ENCODE results near the gene CNOT1. TPM values are rescaled to one million over a fixed set of nuclear protein-coding genes. Genes with fewer than 3 reads are reported as not detected.
"Not testable (repeated sequence)": the region's sequence is repeated elsewhere in the genome, so short reads cannot be mapped to it uniquely, and the experiment has no call there.

Gene CNOT1
- total RNA-seq, 1 donor: 133 TPM

DNA sequence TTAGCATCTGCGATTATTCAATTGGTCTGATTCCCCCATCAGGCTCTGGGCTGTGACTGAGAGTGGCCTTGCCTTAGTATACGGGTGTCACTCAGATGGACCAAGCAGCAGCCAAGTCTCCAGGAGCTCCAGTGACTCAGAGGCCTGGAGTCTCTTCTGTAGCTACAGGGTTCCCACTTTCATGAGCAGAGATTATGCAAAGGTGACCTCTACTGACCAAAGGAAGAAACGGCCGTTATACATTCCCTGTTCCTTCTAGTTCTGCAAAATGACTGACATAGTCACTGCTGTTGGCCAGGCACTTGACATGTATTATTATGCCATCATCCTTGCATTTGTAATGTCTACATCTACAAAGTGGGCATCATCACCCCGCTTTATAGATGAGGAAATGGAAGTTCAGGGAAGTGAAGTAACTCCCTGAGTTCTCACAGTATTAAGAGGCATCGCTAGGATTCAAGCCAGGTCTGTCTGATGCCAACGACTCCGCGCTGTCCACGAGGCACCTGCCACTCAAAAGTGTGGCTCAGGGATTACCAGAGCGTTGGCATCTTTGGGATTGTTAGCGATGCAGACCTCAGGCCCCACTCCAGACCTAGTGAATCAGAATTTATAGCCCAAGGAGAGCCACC lies 31.7 kb upstream of the CNOT1 start:
- H3K4me3 ChIP-seq (ENCODE audit: low read depth, low read length): no peak overlapping the region
- TF ChIP-seq, protein P1, sequence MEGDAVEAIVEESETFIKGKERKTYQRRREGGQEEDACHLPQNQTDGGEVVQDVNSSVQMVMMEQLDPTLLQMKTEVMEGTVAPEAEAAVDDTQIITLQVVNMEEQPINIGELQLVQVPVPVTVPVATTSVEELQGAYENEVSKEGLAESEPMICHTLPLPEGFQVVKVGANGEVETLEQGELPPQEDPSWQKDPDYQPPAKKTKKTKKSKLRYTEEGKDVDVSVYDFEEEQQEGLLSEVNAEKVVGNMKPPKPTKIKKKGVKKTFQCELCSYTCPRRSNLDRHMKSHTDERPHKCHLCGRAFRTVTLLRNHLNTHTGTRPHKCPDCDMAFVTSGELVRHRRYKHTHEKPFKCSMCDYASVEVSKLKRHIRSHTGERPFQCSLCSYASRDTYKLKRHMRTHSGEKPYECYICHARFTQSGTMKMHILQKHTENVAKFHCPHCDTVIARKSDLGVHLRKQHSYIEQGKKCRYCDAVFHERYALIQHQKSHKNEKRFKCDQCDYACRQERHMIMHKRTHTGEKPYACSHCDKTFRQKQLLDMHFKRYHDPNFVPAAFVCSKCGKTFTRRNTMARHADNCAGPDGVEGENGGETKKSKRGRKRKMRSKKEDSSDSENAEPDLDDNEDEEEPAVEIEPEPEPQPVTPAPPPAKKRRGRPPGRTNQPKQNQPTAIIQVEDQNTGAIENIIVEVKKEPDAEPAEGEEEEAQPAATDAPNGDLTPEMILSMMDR (IDR thresholded peaks at IDR 0.05; ENCODE audit: insufficient read depth, low read depth, low read length): peak; percentile 74
- DNase-seq (ENCODE audit: low read depth): peak; percentile 86

DNA sequence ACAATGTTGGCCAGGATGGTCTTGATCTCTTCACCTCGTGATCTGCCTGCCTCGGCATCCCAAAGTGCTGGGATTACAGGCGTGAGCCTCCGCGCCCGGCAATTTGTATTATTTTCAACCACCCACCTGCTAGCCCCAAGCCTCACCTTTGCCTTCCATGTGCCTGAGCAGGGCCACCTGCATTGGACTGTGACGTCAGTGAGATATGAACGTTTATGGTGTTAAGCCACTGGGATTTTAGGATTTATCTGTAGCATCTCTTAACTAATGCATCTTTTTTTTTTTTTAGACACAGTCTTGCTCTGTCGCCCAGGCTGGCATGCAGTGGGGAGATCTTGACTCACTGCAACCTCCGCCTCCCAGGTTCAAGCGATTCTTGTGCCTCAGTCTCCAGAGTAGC lies 30.3 kb upstream of the CNOT1 start:
- DNase-seq (ENCODE audit: low read depth); H3K4me3 ChIP-seq (ENCODE audit: low read depth, low read length): not testable (repeated sequence)

DNA sequence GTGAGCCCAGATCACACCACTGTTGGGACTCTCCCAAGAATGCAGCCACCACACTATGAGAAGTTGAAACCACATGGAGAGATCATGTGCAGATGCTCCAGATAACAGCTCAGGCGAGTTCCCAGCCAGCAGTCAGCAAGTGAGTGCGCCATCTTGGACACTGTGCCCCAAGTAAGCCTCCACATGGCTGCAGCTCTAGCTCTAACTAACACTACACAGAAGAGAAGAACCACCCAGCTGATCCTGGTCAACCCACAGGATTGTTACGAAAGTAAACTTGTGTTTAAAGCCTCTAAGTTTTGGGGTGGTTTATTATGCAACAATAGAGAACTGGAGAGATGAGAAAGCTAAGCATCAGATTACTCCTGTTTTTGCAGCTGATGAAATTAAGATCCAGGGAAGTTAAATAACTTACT lies 29.2 kb upstream of the CNOT1 start:
- no peak overlapping the region for H3K4me3 ChIP-seq (ENCODE audit: low read depth, low read length)
- TF ChIP-seq, protein P1 (IDR thresholded peaks at IDR 0.05; ENCODE audit: insufficient read depth, low read depth, low read length): no peak
- DNase-seq (ENCODE audit: low read depth): peak; percentile 61

DNA sequence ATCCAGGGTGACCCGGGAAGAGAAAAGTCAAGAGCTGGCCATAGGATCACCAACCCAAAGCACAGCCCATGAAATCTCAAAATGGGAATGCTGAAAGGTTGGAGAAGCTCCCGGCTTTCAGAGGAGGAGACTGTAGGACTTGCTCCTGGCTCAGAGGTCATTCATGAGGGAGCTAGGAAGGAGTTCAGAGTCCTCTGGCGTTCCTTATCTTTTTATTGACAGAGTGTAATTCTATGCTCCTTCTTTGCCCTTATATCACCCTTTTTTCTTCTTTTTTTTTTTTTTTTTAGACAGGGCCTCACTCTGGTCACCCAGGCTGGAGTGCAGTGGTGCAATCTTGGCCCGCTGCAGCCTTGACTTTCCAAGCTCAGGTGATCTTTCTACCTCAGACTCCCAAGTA lies 27.3 kb upstream of the CNOT1 start:
- H3K4me3 ChIP-seq (ENCODE audit: low read depth, low read length): no peak overlapping the region
- DNase-seq (ENCODE audit: low read depth): no peak
- TF ChIP-seq, protein P1 (IDR thresholded peaks at IDR 0.05; ENCODE audit: insufficient read depth, low read depth, low read length): no peak

DNA sequence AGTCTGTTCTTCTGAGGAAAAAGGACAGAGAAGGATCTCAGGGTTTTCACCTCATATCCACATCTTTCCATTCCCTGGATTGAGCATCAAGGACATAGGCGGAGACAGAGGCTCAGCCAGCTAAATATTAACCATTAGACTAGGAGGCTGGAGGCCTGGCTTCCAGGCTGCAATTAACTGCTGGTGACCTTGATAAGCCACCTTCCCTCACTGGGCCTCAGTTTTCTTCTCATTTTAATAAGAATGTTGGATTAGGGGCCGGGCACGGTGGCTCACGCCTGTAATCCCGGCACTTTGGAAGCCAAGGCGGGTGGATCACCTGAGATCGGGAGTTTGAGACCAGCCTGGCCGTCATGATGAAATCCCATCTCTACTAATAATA lies 25.6 kb upstream of the CNOT1 start:
- DNase-seq (ENCODE audit: low read depth): no peak
- H3K4me3 ChIP-seq (ENCODE audit: low read depth, low read length): no peak overlapping the region
- TF ChIP-seq, protein P1 (IDR thresholded peaks at IDR 0.05; ENCODE audit: insufficient read depth, low read depth, low read length): no peak

DNA sequence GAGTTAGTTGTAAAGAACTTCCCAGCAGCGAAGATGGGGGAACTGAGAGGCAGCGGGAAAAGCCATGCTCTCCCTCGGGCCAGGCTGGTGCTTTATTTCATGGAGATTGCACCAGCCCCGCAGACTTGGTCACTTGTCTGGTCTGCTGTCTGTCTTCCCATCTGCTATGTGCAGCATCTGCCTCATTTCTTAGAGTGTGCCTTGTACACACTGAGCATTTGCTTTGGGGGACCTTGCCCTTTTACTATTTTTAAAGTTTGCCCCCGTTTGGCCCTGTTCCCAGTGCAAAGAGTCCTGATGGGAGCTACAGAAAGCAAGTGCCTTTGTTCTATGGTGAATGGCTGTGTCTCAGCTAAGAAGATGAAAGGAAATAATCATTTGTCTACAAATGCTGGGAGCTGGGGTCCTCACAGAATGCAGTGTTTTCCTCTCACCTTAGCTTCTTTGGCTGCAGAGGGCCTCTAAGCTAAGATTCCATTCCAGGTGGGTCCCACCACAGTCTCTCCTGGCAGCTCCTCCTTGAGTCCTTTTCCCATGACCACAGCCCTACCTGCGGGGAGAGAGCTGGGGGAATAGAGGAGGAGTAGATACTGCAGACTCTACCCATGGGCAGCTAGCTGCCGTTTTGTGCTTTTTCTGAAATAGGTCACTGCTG lies 25.1 kb upstream of the CNOT1 start:
- no peak for DNase-seq (ENCODE audit: low read depth)
- TF ChIP-seq, protein P1 (IDR thresholded peaks at IDR 0.05; ENCODE audit: insufficient read depth, low read depth, low read length): no peak
- H3K4me3 ChIP-seq (ENCODE audit: low read depth, low read length): no peak overlapping the region

DNA sequence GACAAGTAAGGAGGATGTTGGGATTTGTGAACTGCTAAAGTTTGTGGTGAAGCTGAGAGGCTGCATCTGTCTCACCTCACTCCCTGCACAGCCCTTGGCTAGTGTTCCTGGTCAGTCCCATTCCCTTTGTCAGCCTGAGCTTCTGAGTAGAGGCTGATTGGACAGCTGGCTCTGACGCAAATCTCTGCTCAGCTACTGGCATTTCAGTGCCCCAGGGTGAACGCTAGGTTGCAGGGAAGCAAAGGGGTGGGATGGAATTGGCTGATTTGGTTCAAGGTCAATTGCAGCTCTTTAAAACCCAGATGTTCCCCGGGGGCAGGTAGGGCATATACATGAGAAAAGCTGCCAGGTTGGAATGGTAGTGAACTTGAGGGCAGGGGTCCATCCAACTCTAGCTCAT lies 23.1 kb upstream of the CNOT1 start:
- H3K4me3 ChIP-seq (ENCODE audit: low read depth, low read length): no peak overlapping the region
- peak; percentile 51 for DNase-seq (ENCODE audit: low read depth)
- TF ChIP-seq, protein P1 (IDR thresholded peaks at IDR 0.05; ENCODE audit: insufficient read depth, low read depth, low read length): no peak
